B cell (primary cell): Measurements from ENCODE around the gene VGLL1. TPM values are rescaled to one million over a fixed set of nuclear protein-coding genes. Genes with fewer than 3 reads are reported as not detected.

Experiments used
- ATAC-seq: fragments of 200-7000 bp; cut with Tn5 transposase; one replicate; pipeline ENCODE4 v1.10.0; 2021; ENCODE audit warnings: low read depth, mild to moderate bottlenecking, moderate number of reproducible peaks, moderate library complexity
- CTCF ChIA-PET: fragments of 350-600 bp; sonication (Branson Sonifier 250); formaldehyde crosslinking; loops from one replicate; lab custom pipeline; 2021; ENCODE audit warnings: antibody characterized with exemption, inconsistent platforms; lab: Charles Lee
- POLR2A ChIA-PET: fragments of 350-600 bp; sonication (Branson Sonifier 250); formaldehyde crosslinking; loops from one replicate; lab custom pipeline; 2021; ENCODE audit warnings: antibody characterized with exemption; lab: Charles Lee
- DNase-seq: peaks from one replicate; pipeline ENCODE4 v3.0.0; 2013
- H2AFZ ChIP-seq: 2 replicates; pipeline ENCODE4 v1.6.1; 2012; ENCODE audit warnings: mild to moderate bottlenecking, low read depth, low read length; ENCODE audit not compliant: insufficient read depth, poor library complexity, severe bottlenecking
- H3K27ac ChIP-seq, 2 donors: 1 replicate in 1 of 2; 2 replicates in 1 of 2; pipeline ENCODE4 v1.5.1; 2012 to 2013; ENCODE audit warnings: low read length in 2 of 2, mild to moderate bottlenecking in 2 of 2, moderate library complexity in 1 of 2
- H3K27me3 ChIP-seq, 4 experiments: fragments of 200-600 bp in 1 of 4; sonication (generic) in 1 of 4; replicated peaks in 1 of 4; 1 replicate in 2 of 4; 2 replicates in 2 of 4; pipeline versions ENCODE4 v1.6.1 to v1.7.0; 2013 to 2016; ENCODE audit warnings: low read length in 3 of 4, mild to moderate bottlenecking in 2 of 4, mixed read lengths in 1 of 4, moderate library complexity in 1 of 4; ENCODE audit not compliant: insufficient read depth in 4 of 4, control insufficient read depth in 3 of 4; ENCODE audit errors: control extremely low read depth in 1 of 4
- H3K36me3 ChIP-seq, 2 experiments: replicated peaks in 1 of 2; 1 replicate in 1 of 2; 2 replicates in 1 of 2; pipeline versions ENCODE4 v1.6.1 to v1.7.1; 2013; ENCODE audit warnings: low read length in 1 of 2; ENCODE audit not compliant: insufficient read depth in 2 of 2, control insufficient read depth in 1 of 2; ENCODE audit errors: control extremely low read depth in 1 of 2, extremely low read depth in 1 of 2
- H3K4me1 ChIP-seq, 2 donors: fragments of 200-600 bp in 1 of 2; sonication (generic) in 1 of 2; 1 replicate in 1 of 2; 2 replicates in 1 of 2; pipeline versions ENCODE4 v1.5.1 to v1.6.1; 2013 to 2017; ENCODE audit warnings: low read length in 2 of 2; ENCODE audit not compliant: control insufficient read depth in 2 of 2, insufficient read depth in 2 of 2
- H3K4me2 ChIP-seq: replicated peaks from 2 replicates; pipeline ENCODE3; 2012; ENCODE audit warnings: mild to moderate bottlenecking, low read depth, low read length; ENCODE audit not compliant: poor library complexity, severe bottlenecking
- H3K4me3 ChIP-seq, 5 experiments: fragments of 200-600 bp in 1 of 5; sonication (generic) in 1 of 5; 1 replicate in 3 of 5; 2 replicates in 2 of 5; pipeline versions ENCODE4 v1.5.1 to v1.7.0; 2011 to 2016; ENCODE audit warnings: low read length in 4 of 5, mild to moderate bottlenecking in 4 of 5, low read depth in 2 of 5, control low read depth in 1 of 5, moderate library complexity in 1 of 5; ENCODE audit not compliant: insufficient read depth in 1 of 5; ENCODE audit errors: control extremely low read depth in 1 of 5, extremely low read depth in 1 of 5
- H3K79me2 ChIP-seq: fragments of 200-600 bp; sonication (generic); one replicate; pipeline ENCODE4 v1.6.0; 2016; ENCODE audit warnings: low read length; ENCODE audit not compliant: control insufficient read depth, insufficient read depth
- H3K9ac ChIP-seq: fragments of 200-600 bp; sonication (generic); 2 replicates; pipeline ENCODE4 v1.6.1; 2017; ENCODE audit warnings: mild to moderate bottlenecking, low read length, moderate library complexity
- H3K9me3 ChIP-seq, 3 donors: one replicate each; pipeline versions ENCODE4 v1.6.1 to v1.7.1; 2013; ENCODE audit warnings: low read length in 2 of 3; ENCODE audit not compliant: control insufficient read depth in 2 of 3, insufficient read depth in 1 of 3; ENCODE audit errors: control extremely low read depth in 1 of 3
- H4K20me1 ChIP-seq: 2 replicates; pipeline ENCODE4 v1.6.0; 2012; ENCODE audit warnings: mild to moderate bottlenecking, low read length; ENCODE audit not compliant: insufficient read depth, control insufficient read depth, poor library complexity, severe bottlenecking
- H3K27ac Mint-ChIP-seq: one replicate; pipeline ENCODE4 v1.8.0; 2021; ENCODE audit warnings: mixed read lengths
- H3K27me3 Mint-ChIP-seq: one replicate; pipeline ENCODE4 v1.8.0; 2021; ENCODE audit warnings: mixed read lengths
- H3K4me1 Mint-ChIP-seq: one replicate; pipeline ENCODE4 v1.8.0; 2021; ENCODE audit warnings: mixed read lengths
- H3K4me3 Mint-ChIP-seq: one replicate; pipeline ENCODE4 v1.8.0; 2021; ENCODE audit warnings: mixed read lengths
- H3K9me3 Mint-ChIP-seq: one replicate; pipeline ENCODE4 v1.8.0; 2022; ENCODE audit warnings: mixed read lengths; ENCODE audit not compliant: insufficient read depth
- CTCF ChIP-seq: fragments of 200-600 bp; IDR thresholded peaks from one replicate; pipeline ENCODE4 v1.8.0; 2022; ENCODE audit warnings: antibody characterized with exemption, mild to moderate bottlenecking
- EZH2 ChIP-seq: IDR thresholded peaks from 2 replicates; pipeline ENCODE4 v1.6.1; 2012; ENCODE audit warnings: borderline replicate concordance, low read depth, mild to moderate bottlenecking, moderate library complexity, low read length; ENCODE audit not compliant: insufficient read depth, poor library complexity, severe bottlenecking
- WGBS: methylation state at CpG from one replicate; pipeline ENCODE4 v1.1.5; 2013; ENCODE audit warnings: missing lambda C conversion rate; ENCODE audit not compliant: insufficient coverage; 5-methylcytosine and 5-hydroxymethylcytosine counted together
- intact Hi-C: fragments of 100-400 bp; cut with micrococcal nuclease; formaldehyde crosslinking; loops from one replicate; pipeline ENCODE4 v1.10.0; 2022
- polyA plus RNA-seq: library from polyadenylated mRNA; depleted of rRNA; stranded (reverse); fragments of >200 nt; gene quantifications from 2 replicates; pipeline ENCODE4 v1.2.3, GENCODE V29; 2012
- total RNA-seq, 2 donors: library from RNA; stranded (reverse); fragments of 120-200 nt in 1 of 2; gene quantifications; 1 replicate in 1 of 2; 2 replicates in 1 of 2; pipeline versions ENCODE4 v1.2.3 to v1.2.4, GENCODE V29; 2013 to 2022

Gene VGLL1
- total and polyA plus RNA-seq, 2 donors (not counting 1 experiment from before 2014, with no cell fraction given), result not detected

GRCh38 chrX:136551410-136551809, 19.4 kb downstream of the VGLL1 start:
- Mint-ChIP-seq H3K27ac (no peak overlapping the region), H3K27me3 (no peaks in the 10 kb centered on the region), H3K9me3 (no peaks in the 10 kb centered on the region), H3K4me1 (no peaks in the 10 kb centered on the region), H3K4me3 (no peak overlapping the region)
- Histone ChIP-seq H4K20me1 (no peaks in the 10 kb centered on the region), H3K9ac (no peak overlapping the region), H2AFZ (no peak overlapping the region), H3K79me2 (no peaks in the 10 kb centered on the region), H3K27me3 (no peaks in the 10 kb centered on the region), H3K9me3 (no peaks in the 10 kb centered on the region), H3K4me2 (no peak overlapping the region), H3K27ac (no peak overlapping the region), H3K4me1 (no peaks in the 10 kb centered on the region), H3K4me3 (no peak overlapping the region), H3K36me3 (no peaks in the 10 kb centered on the region)
- POLR2A ChIA-PET, result no interaction called here
- TF ChIP-seq CTCF (no peak), EZH2 (no peak)
- no peak for DNase-seq
- CTCF ChIA-PET, result no interaction called here
- no CpG with 5 or more reads among the region's 1 CpG for WGBS
- no peak for ATAC-seq
- intact Hi-C loops, result no loop called here

DNA sequence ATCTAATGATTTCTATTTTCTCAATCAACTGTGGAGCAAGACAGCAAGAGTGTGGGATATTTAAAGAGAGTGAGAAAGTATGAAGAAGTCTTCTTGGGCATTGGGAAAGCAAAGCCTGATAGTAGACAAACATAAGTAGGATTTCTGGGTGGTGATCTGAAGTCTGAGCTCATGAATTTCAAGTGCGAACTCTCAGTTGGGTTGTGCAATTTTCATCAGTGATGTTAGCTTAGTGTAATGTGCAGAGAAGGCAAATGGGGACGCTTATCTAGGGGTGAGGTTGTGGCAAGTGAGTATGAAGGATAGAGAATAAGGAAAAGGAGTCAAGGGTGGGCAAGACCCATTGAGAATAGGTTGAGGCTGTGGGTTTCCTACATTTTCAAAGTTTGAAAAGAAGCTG, 23.7 kb downstream of the VGLL1 start:
- no peaks in the 10 kb centered on the region for H3K9me3 Mint-ChIP-seq
- no peaks in the 10 kb centered on the region for H3K27me3 ChIP-seq
- H2AFZ ChIP-seq, result no peak overlapping the region
- ATAC-seq (no peak), DNase-seq (no peak)
- no peaks in the 10 kb centered on the region for H3K36me3 ChIP-seq
- intact Hi-C loops, result no loop called here
- H3K4me1 ChIP-seq, result no peaks in the 10 kb centered on the region
- H3K9me3 ChIP-seq, result no peaks in the 10 kb centered on the region
- CTCF ChIA-PET, result no interaction called here
- no peak overlapping the region for H3K27ac ChIP-seq
- no peak overlapping the region for H3K4me3 ChIP-seq
- no peak for TF ChIP-seq CTCF
- no peak for TF ChIP-seq EZH2
- H3K4me3 Mint-ChIP-seq, result no peak overlapping the region
- POLR2A ChIA-PET, result no interaction called here
- no peaks in the 10 kb centered on the region for H3K4me1 Mint-ChIP-seq
- WGBS, result 100% methylated on average over 1 of the region's 2 CpGs
- no peaks in the 10 kb centered on the region for H3K79me2 ChIP-seq
- no peak overlapping the region for H3K4me2 ChIP-seq
- H4K20me1 ChIP-seq, result no peaks in the 10 kb centered on the region
- no peaks in the 10 kb centered on the region for H3K27me3 Mint-ChIP-seq
- H3K9ac ChIP-seq, result no peak overlapping the region
- no peak overlapping the region for H3K27ac Mint-ChIP-seq
